H7 (cell line): ENCODE results near the gene SLC47A2. TPM values are rescaled to one million over a fixed set of nuclear protein-coding genes. Genes with fewer than 3 reads are reported as not detected.

Experiments used
- DNase-seq: peaks from one replicate; pipeline ENCODE4 v3.0.0; 2012
- H3K27me3 ChIP-seq: 2 replicates; pipeline ENCODE4 v1.6.0; 2011; ENCODE audit warnings: mild to moderate bottlenecking, low read length; ENCODE audit not compliant: control insufficient read depth, insufficient read depth
- H3K36me3 ChIP-seq: replicated peaks from 2 replicates; pipeline ENCODE4 v1.5.1; 2011; ENCODE audit warnings: low read length; ENCODE audit not compliant: control insufficient read depth, insufficient read depth
- H3K4me3 ChIP-seq: 2 replicates; pipeline ENCODE4 v1.5.1; 2011; ENCODE audit warnings: low read depth, mild to moderate bottlenecking, control low read depth, low read length, moderate library complexity; ENCODE audit not compliant: insufficient read depth
- total RNA-seq: library from RNA; depleted of rRNA; stranded (reverse); fragments of >200 nt; shearing (Covaris generic); gene quantifications from 2 replicates; pipeline ENCODE4 v1.2.3, GENCODE V29; 2014; rRNA removed

Gene SLC47A2
- total RNA-seq, 1 experiment from 2014 or later = not detected

- Histone ChIP-seq H3K4me3 (peak overlapping the region; percentile 85), H3K36me3 (0 out of 2 replicates have a peak, but pooled peaks cover 2% of the 10 kb centered on the region), H3K27me3 (no peaks in the 10 kb centered on the region)
- peak; percentile 71 for DNase-seq
Observed at GRCh38 chr17:19647697-19648474, 68.5 kb downstream of the SLC47A2 start.

- Histone ChIP-seq H3K4me3 (peak overlapping the region; percentile 85; the same call in 1 of the 2 replicates), H3K36me3 (no peaks in the 10 kb centered on the region), H3K27me3 (no peaks in the 10 kb centered on the region)
- DNase-seq = no peak
Observed at GRCh38 chr17:19646788-19647696, 69.3 kb downstream of the SLC47A2 start.

GRCh38 chr17:19645734-19646201, 70.6 kb downstream of the SLC47A2 start:
- no peak overlapping the region for H3K4me3 ChIP-seq
- H3K36me3 ChIP-seq = no peaks in the 10 kb centered on the region
- DNase-seq = peak; percentile 70

GRCh38 chr17:19644493-19645210, 71.7 kb downstream of the SLC47A2 start:
- DNase-seq = no peak
- Histone ChIP-seq H3K4me3 (no peak overlapping the region), H3K27me3 (no peaks in the 10 kb centered on the region), H3K36me3 (no peaks in the 10 kb centered on the region)

More at GRCh38 chr17:19645734-19646201, 70.6 kb downstream of the SLC47A2 start:
- no peaks in the 10 kb centered on the region for H3K27me3 ChIP-seq

- DNase-seq = no peak
- no peak overlapping the region for H3K4me3 ChIP-seq
- no peaks in the 10 kb centered on the region for H3K36me3 ChIP-seq
- no peaks in the 10 kb centered on the region for H3K27me3 ChIP-seq
Observed at GRCh38 chr17:19642373-19642893, 74.0 kb downstream of the SLC47A2 start.

- no peak for DNase-seq
Observed at GRCh38 chr17:19641687-19642372, 74.6 kb downstream of the SLC47A2 start.

GRCh38 chr17:19631905-19632304, 84.5 kb downstream of the SLC47A2 start:
- H3K27me3 ChIP-seq = no peaks in the 10 kb centered on the region
- no peak overlapping the region for H3K4me3 ChIP-seq
- H3K36me3 ChIP-seq = no peaks in the 10 kb centered on the region
- no peak for DNase-seq

More at GRCh38 chr17:19641687-19642372, 74.6 kb downstream of the SLC47A2 start:
- Histone ChIP-seq H3K27me3 (no peaks in the 10 kb centered on the region), H3K4me3 (no peak overlapping the region), H3K36me3 (no peaks in the 10 kb centered on the region)

GRCh38 chr17:19630661-19631060, 85.7 kb downstream of the SLC47A2 start:
- Histone ChIP-seq H3K4me3 (no peak overlapping the region), H3K36me3 (no peaks in the 10 kb centered on the region), H3K27me3 (no peaks in the 10 kb centered on the region)
- DNase-seq = no peak

- no peak overlapping the region for H3K4me3 ChIP-seq
- DNase-seq = no peak
- no peaks in the 10 kb centered on the region for H3K27me3 ChIP-seq
- no peaks in the 10 kb centered on the region for H3K36me3 ChIP-seq
Observed at GRCh38 chr17:19630035-19630434, 86.3 kb downstream of the SLC47A2 start.

- Histone ChIP-seq H3K4me3 (no peak overlapping the region), H3K36me3 (no peaks in the 10 kb centered on the region), H3K27me3 (no peaks in the 10 kb centered on the region)
- no peak for DNase-seq
Observed at GRCh38 chr17:19629449-19629848, 86.9 kb downstream of the SLC47A2 start.

Other genes with a start within 250 kb of the SLC47A2 start
- 11.6 and 13.0 TPM in 2 replicates for gene SLC47A1, start 182.7 kb downstream of the SLC47A2 start, total RNA-seq
- 119 and 159 TPM in 2 replicates for gene ALDH3A2, start 67.8 kb downstream of the SLC47A2 start, total RNA-seq
- 0.24 and 0.26 TPM in 2 replicates for gene ALDH3A1, start 31.7 kb upstream of the SLC47A2 start, total RNA-seq
- gene ULK2, start 151.4 kb upstream of the SLC47A2 start, total RNA-seq = 11.0 and 13.9 TPM in 2 replicates